CD4-positive, CD25-positive, alpha-beta regulatory T cell (primary cell): Measurements from ENCODE around the gene FEN1. TPM values are rescaled to one million over a fixed set of nuclear protein-coding genes. Genes with fewer than 3 reads are reported as not detected.

Source experiments
- ATAC-seq, 2 donors: fragments of 150-1000 bp; cut with Tn5 transposase; one replicate each; pipeline ENCODE4 v1.10.0; 2021; ENCODE audit warnings: low read depth in 2 of 2, moderate number of reproducible peaks in 2 of 2, moderate library complexity in 1 of 2
- DNase-seq, 3 donors: peaks; one replicate each; pipeline versions ENCODE4 v3.0.0 to v3.0.0-alpha.2; 2012 to 2022; ENCODE audit warnings: mixed read lengths in 1 of 3
- H3K27ac ChIP-seq: one replicate; pipeline ENCODE4 v1.7.0; 2013; ENCODE audit warnings: mild to moderate bottlenecking, low read length; ENCODE audit not compliant: insufficient read depth, poor library complexity, severe bottlenecking
- H3K27me3 ChIP-seq: one replicate; pipeline ENCODE4 v1.7.0; 2013; ENCODE audit warnings: low read length; ENCODE audit not compliant: control insufficient read depth, insufficient read depth
- H3K36me3 ChIP-seq: one replicate; pipeline ENCODE4 v1.7.0; 2013; ENCODE audit warnings: mild to moderate bottlenecking, low read length, moderate library complexity; ENCODE audit not compliant: control insufficient read depth, insufficient read depth
- H3K4me1 ChIP-seq: 2 replicates; pipeline ENCODE4 v1.7.0; 2013; ENCODE audit warnings: mild to moderate bottlenecking, low read length; ENCODE audit not compliant: insufficient read depth, control insufficient read depth, poor library complexity, severe bottlenecking
- H3K4me3 ChIP-seq: one replicate; pipeline ENCODE4 v1.7.0; 2013; ENCODE audit warnings: low read depth, mild to moderate bottlenecking, low read length, moderate library complexity
- H3K9me3 ChIP-seq, 2 experiments: 1 replicate in 1 of 2; 2 replicates in 1 of 2; pipeline ENCODE4 v1.7.0; 2013; ENCODE audit warnings: low read length in 2 of 2, mild to moderate bottlenecking in 1 of 2, moderate library complexity in 1 of 2; ENCODE audit not compliant: control insufficient read depth in 2 of 2
- H3K27ac Mint-ChIP-seq, 3 donors: one replicate each; pipeline ENCODE4 v1.8.0; 2020 to 2022; ENCODE audit warnings: mild to moderate bottlenecking in 3 of 3, mixed read lengths in 3 of 3, moderate library complexity in 2 of 3
- H3K27me3 Mint-ChIP-seq: one replicate; pipeline ENCODE4 v1.8.0; 2022; ENCODE audit warnings: mild to moderate bottlenecking, mixed read lengths
- H3K36me3 Mint-ChIP-seq: one replicate; pipeline ENCODE4 v1.8.0; 2020; ENCODE audit warnings: mixed read lengths
- H3K4me1 Mint-ChIP-seq, 4 donors: one replicate each; pipeline ENCODE4 v1.8.0; 2020 to 2022; ENCODE audit warnings: mixed read lengths in 4 of 4, mild to moderate bottlenecking in 1 of 4
- H3K4me3 Mint-ChIP-seq, 4 donors: one replicate each; pipeline ENCODE4 v1.8.0; 2020 to 2022; ENCODE audit warnings: mild to moderate bottlenecking in 4 of 4, mixed read lengths in 4 of 4, moderate library complexity in 3 of 4
- H3K9me3 Mint-ChIP-seq, 7 donors: one replicate each; pipeline ENCODE4 v1.8.0; 2020 to 2022; ENCODE audit warnings: mixed read lengths in 7 of 7, mild to moderate bottlenecking in 3 of 7, moderate library complexity in 2 of 7
- polyA plus RNA-seq, 4 donors: library from polyadenylated mRNA; unstranded; fragments of 300-500 nt; fragmentation: Illumina TruSeq; gene quantifications; one replicate each; pipeline ENCODE4 v1.2.3, GENCODE V29; 2021
- total RNA-seq: library from RNA; stranded (reverse); gene quantifications from one replicate; pipeline ENCODE4 v1.2.3, GENCODE V29; 2022

Gene FEN1, protein sequence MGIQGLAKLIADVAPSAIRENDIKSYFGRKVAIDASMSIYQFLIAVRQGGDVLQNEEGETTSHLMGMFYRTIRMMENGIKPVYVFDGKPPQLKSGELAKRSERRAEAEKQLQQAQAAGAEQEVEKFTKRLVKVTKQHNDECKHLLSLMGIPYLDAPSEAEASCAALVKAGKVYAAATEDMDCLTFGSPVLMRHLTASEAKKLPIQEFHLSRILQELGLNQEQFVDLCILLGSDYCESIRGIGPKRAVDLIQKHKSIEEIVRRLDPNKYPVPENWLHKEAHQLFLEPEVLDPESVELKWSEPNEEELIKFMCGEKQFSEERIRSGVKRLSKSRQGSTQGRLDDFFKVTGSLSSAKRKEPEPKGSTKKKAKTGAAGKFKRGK
- total RNA-seq (13.2 TPM), polyA plus RNA-seq (10 to 100 TPM; 19.4 to 24.5 (median 22.2) TPM)

DNA sequence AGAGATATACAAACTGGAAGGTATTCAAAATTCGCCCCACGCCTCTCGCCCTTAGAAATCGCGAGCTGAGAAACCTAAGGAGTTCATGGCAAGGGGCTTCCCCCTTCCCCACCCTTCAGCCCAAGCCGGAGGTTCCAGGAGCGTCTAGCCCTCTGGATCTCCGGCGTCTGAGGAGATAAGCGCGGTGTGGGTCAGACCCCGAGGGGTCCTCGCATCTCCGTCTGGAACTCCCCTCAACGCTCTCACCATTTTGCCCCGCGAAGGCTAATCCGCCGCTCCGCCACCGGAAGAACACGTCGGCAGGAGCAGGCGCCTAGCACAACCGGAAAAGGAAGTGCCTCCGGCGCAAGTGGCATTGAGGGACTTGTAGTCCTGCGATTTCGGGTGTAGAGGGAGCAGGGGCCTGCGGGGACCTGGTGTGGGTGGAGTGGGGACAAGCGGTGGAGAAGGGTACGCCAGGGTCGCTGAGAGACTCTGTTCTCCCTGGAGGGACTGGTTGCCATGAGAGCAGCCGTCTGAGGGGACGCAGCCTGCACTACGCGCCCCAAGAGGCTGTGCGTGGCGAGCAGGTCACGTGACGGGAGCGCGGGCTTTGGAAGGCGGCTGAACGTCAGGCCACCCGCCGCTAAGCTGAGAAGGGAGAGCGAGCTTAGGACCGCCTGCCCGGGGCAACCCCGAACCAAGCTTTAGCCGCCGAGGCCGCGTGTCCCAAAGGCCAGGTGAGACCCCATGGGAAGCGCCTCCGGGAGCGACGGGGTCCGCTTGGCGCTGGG lies at the start of gene FEN1, which contains the start of gene TMEM258:
Gene FEN1, plus strand, starts transcription at position 602 of the 773 bp plus-strand sequence. CDS start 2,451 bp downstream, outside the sequence.
Gene TMEM258, minus strand, starts transcription at position 290 of the 773 bp plus-strand sequence. Its CDS starts 41 bp downstream, at position 249.
- H3K27me3 Mint-ChIP-seq = no peaks in the 10 kb centered on the region
- Histone ChIP-seq H3K4me1 (peaks cover 20% of the 10 kb centered on the region), H3K27ac (peak within 1 kb of the TSS; percentile 90), H3K4me3 (peak within 1 kb of the TSS; percentile 93), H3K36me3 (peaks cover 34% of the 10 kb centered on the region), H3K27me3 (no peaks in the 10 kb centered on the region), H3K9me3 (no peaks in the 10 kb centered on the region)
- H3K27ac Mint-ChIP-seq = peak within 1 kb of the TSS; percentile 99 to 100 (median 99)
- H3K4me3 Mint-ChIP-seq = peak within 1 kb of the TSS; percentile 97 to 99 (median 99)
- peak; percentile 88 to 91 for ATAC-seq
- no peaks in the 10 kb centered on the region for H3K9me3 Mint-ChIP-seq
- peaks cover 16 to 54% (median 37%) of the 10 kb centered on the region in 4 donors for H3K4me1 Mint-ChIP-seq
- H3K36me3 Mint-ChIP-seq = peaks cover 19% of the 10 kb centered on the region
- peak; percentile 82 to 95 (median 90) for DNase-seq

DNA sequence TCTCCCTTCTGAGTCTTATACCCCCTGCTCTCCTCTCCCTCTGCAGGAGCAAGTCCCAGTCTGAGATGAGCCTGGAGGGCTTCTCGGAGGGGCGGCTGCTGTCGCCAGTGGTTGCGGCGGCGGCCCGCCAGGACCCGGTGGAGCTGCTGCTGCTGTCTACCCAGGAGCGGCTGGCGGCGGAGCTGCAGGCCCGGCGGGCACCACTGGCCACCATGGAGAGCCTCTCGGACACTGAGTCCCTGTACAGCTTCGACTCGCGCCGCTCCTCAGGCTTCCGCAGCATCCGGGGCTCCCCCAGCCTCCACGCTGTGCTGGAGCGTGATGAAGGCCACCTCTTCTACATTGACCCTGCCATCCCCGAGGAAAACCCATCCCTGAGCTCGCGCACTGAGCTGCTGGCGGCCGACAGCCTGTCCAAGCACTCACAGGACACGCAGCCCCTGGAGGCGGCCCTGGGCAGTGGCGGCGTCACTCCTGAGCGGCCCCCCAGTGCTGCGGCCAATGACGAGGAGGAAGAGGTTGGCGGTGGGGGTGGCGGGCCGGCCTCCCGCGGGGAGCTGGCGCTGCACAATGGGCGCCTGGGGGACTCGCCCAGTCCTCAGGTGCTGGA lies 49.1 kb upstream of the FEN1 start:
- Histone ChIP-seq H3K9me3 (no peaks in the 10 kb centered on the region), H3K27me3 (no peaks in the 10 kb centered on the region), H3K27ac (no peak overlapping the region), H3K4me1 (no peaks in the 10 kb centered on the region), H3K4me3 (no peak overlapping the region), H3K36me3 (no peaks in the 10 kb centered on the region)
- DNase-seq (no peak), ATAC-seq (no peak)
- no peak overlapping the region for H3K4me3 Mint-ChIP-seq
- no peaks in the 10 kb centered on the region for H3K4me1 Mint-ChIP-seq
- H3K36me3 Mint-ChIP-seq = no peaks in the 10 kb centered on the region
- H3K27me3 Mint-ChIP-seq = no peaks in the 10 kb centered on the region
- H3K27ac Mint-ChIP-seq = no peak overlapping the region
- no peaks in the 10 kb centered on the region for H3K9me3 Mint-ChIP-seq

DNA sequence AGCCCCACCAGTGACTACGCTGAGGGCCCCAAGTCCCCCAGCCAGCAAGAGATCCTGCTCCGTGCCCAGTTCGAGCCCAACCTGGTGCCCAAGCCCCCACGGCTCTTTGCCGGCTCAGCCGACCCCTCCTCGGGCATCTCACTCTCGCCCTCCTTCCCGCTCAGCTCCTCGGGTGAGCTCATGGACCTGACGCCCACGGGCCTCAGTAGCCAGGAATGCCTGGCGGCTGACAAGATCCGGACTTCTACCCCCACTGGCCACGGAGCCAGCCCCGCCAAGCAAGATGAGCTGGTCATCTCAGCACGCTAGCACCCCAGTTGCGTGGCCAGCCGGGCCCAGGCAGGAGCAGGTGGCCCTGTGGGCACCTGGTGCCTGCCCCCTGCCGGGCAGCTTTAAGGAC lies 48.5 kb upstream of the FEN1 start:
- no peak overlapping the region for H3K4me3 ChIP-seq
- H3K4me1 ChIP-seq = no peaks in the 10 kb centered on the region
- no peaks in the 10 kb centered on the region for H3K27me3 ChIP-seq
- ATAC-seq (no peak), DNase-seq (no peak)
- H3K9me3 ChIP-seq = no peaks in the 10 kb centered on the region
- no peak overlapping the region for H3K4me3 Mint-ChIP-seq
- no peaks in the 10 kb centered on the region for H3K27me3 Mint-ChIP-seq
- H3K36me3 ChIP-seq = no peaks in the 10 kb centered on the region
- H3K27ac ChIP-seq = no peak overlapping the region
- no peaks in the 10 kb centered on the region for H3K36me3 Mint-ChIP-seq
- no peaks in the 10 kb centered on the region for H3K4me1 Mint-ChIP-seq
- no peaks in the 10 kb centered on the region for H3K9me3 Mint-ChIP-seq
- no peak overlapping the region for H3K27ac Mint-ChIP-seq

DNA sequence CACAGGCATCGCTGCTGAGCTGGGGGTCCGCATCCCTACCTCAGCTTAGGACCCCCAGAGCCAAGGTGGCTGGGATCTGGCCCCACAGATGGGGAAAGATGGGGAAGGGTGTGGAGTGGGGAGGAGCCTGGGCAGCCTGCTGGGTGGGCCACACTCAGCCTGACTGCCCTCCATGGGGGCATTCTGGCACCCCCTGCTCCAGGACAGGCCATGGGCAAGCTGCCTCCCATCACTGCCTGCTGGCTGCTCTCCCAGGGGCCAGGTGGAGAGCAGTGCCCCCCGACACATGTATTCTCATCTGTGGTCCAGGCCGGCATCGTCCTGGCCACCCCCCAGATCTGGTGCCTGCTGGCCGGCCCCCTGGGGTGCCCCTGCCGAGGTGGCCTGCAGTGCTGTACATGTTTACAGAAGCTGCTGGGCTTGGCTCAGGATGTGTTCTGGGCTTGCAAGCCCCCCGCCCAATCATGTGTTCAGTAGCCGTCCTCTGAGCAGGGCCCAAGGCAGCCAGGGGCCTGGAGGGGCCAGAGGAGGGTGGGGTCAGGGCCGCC lies 48.0 kb upstream of the FEN1 start:
- Mint-ChIP-seq H3K4me3 (no peak overlapping the region), H3K27me3 (no peaks in the 10 kb centered on the region), H3K9me3 (peaks cover 0 to 3% (median 0%) of the 10 kb centered on the region in 7 donors), H3K4me1 (no peaks in the 10 kb centered on the region), H3K27ac (no peak overlapping the region), H3K36me3 (no peaks in the 10 kb centered on the region)
- Histone ChIP-seq H3K4me1 (no peaks in the 10 kb centered on the region), H3K36me3 (no peaks in the 10 kb centered on the region), H3K27me3 (no peaks in the 10 kb centered on the region), H3K4me3 (no peak overlapping the region), H3K9me3 (no peaks in the 10 kb centered on the region), H3K27ac (no peak overlapping the region)
- DNase-seq (no peak), ATAC-seq (no peak)

DNA sequence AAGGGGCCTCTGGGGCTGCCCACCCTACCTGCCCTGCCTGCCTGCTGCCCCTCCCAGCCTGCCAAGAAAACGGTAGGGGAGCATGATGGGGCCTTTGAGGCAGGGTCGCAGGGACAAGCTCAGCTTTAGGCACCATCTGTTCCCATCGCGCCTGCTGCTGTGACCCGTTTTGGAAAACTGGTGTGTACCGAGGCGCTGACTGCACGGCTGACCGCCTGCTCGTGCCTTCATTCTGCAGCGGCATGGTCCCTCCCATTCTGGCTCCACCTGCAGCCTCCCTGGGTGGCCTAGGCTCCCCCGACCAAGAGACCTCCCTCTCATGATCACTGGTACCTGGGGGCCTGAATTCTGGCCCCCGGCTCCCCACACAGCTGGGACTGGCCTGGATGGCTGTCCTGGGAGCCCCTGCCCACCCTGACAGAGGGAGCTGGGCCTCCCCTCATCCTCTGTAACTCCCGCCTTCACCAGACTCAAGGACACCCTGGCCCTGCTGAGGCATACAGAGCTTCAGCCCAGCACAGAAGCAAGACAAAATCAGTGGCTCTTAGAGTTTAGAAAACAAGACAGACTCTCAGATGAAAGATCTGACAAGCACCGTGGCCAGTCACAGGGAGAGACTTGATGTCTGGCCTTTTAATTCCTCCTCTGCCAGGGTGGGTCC lies 46.8 kb upstream of the FEN1 start:
- Mint-ChIP-seq H3K4me3 (no peak overlapping the region), H3K4me1 (no peaks in the 10 kb centered on the region), H3K9me3 (peaks cover 0 to 3% (median 0%) of the 10 kb centered on the region in 7 donors), H3K27ac (no peak overlapping the region), H3K27me3 (peaks cover 8% of the 10 kb centered on the region), H3K36me3 (peaks cover under 1% of the 10 kb centered on the region)
- no peak overlapping the region for H3K4me3 ChIP-seq
- no peaks in the 10 kb centered on the region for H3K9me3 ChIP-seq
- H3K27ac ChIP-seq = no peak overlapping the region
- H3K36me3 ChIP-seq = no peaks in the 10 kb centered on the region
- ATAC-seq (no peak), DNase-seq (no peak)
- peaks cover 2% of the 10 kb centered on the region for H3K27me3 ChIP-seq
- no peaks in the 10 kb centered on the region for H3K4me1 ChIP-seq

DNA sequence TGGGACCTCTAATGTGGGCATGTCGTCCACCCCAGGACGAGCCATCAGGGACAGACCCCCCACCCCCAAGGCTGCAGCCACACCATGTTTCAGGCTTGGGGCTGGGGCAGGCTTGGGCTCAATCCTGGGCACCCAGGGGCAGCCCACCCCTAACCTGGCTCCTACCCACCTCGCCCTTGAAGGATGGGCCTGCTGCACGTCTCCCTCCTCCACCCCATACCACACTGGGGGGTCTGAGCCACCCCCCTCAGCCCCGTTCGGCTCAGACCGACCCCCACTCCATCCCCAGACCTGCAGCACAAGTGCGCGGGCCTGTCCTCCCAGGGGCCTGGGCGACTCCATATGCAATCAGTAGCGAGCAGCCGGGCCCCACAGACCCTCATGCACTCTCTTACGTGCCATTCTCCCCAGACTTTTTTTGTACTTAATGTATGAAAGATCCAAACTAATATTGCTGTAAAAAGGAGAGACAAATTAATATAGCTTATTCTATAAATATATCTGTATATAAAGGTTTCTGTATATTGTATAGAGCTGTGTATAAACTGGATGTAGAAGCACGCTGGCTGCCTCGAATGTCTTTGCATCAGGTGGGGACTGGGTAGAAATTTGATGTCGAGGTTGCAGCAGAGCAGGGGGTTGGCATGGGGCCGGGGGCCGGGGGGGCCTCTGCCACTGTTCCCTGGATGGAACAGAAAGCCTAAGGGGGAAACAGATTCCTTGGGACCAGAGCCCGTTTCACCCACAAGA lies 46.1 kb upstream of the FEN1 start:
- no peak overlapping the region for H3K4me3 ChIP-seq
- Mint-ChIP-seq H3K4me3 (no peak overlapping the region), H3K4me1 (peaks cover 0 to 3% (median 0%) of the 10 kb centered on the region in 4 donors), H3K27ac (no peak overlapping the region), H3K9me3 (peaks cover 0 to 3% (median 0%) of the 10 kb centered on the region in 7 donors), H3K36me3 (peaks cover 3% of the 10 kb centered on the region), H3K27me3 (peaks cover 15% of the 10 kb centered on the region)
- DNase-seq (no peak), ATAC-seq (no peak)
- H3K27me3 ChIP-seq = peaks cover 6% of the 10 kb centered on the region
- H3K9me3 ChIP-seq = no peaks in the 10 kb centered on the region
- H3K4me1 ChIP-seq = no peaks in the 10 kb centered on the region
- no peaks in the 10 kb centered on the region for H3K36me3 ChIP-seq
- no peak overlapping the region for H3K27ac ChIP-seq
